ENCODE measurements around the gene DDR1. TPM values are rescaled to one million over a fixed set of nuclear protein-coding genes. Genes with fewer than 3 reads are reported as not detected.

DDR1 gene
- total RNA-seq, 1 experiment from 2014 or later: 258 TPM

GRCh38 chr6:30882204-30882758 lies 2.0 kb upstream of the DDR1 start:
- Mint-ChIP-seq H3K4me3 (peak overlapping the region; percentile 72 to 92), H3K9me3 (peaks cover 0 to 2% of the 10 kb centered on the region in 2 experiments; a peak in 1 of 5 replicates), H3K4me1 (peaks cover 75 to 78% of the 10 kb centered on the region in 2 experiments), H3K27me3 (ENCODE audit: low read depth) (no peaks in the 10 kb centered on the region; the same call in 1 of the 2 replicates), H3K36me3 (ENCODE audit: insufficient read depth in 1 of 3, low read depth in 3 of 3) (peaks cover 0 to 11% (median 2%) of the 10 kb centered on the region in 3 experiments; a peak in 5 of 7 replicates), H3K27ac (peak overlapping the region; percentile 65 to 88 (median 85))
- H2BK20ac ChIP-seq (ENCODE audit: low read depth, low read length, poor library complexity, severe bottlenecking): no peak overlapping the region
- no peaks in the 10 kb centered on the region for H4K20me1 ChIP-seq (ENCODE audit: control insufficient read depth, insufficient read depth, insufficient read length)
- H2BK15ac ChIP-seq (ENCODE audit: low read depth, low read length): no peak overlapping the region
- peak overlapping the region; percentile 45 for H3K14ac ChIP-seq (ENCODE audit: insufficient read depth, low read length)
- H3K4me2 ChIP-seq (ENCODE audit: insufficient read depth, insufficient read length, low read length): peak overlapping the region; percentile 95
- H3K4ac ChIP-seq (ENCODE audit: low read depth, low read length): no peak overlapping the region
- no peak overlapping the region for H2BK120ac ChIP-seq (ENCODE audit: low read depth, low read length, poor library complexity, severe bottlenecking)
- H4K5ac ChIP-seq (ENCODE audit: insufficient read length, low read depth, low read length): no peak overlapping the region
- no peak overlapping the region for H4K8ac ChIP-seq (replicated peaks; ENCODE audit: insufficient read length, low read depth, low read length)
- H3K79me1 ChIP-seq (ENCODE audit: insufficient read depth, low read depth, low read length, poor library complexity, severe bottlenecking): no peaks in the 10 kb centered on the region
- no peak overlapping the region for H2BK5ac ChIP-seq (ENCODE audit: insufficient read length, low read length)
- DNase-seq: no peak
- no peak overlapping the region for H2BK12ac ChIP-seq (ENCODE audit: insufficient read length, low read depth, low read length)
- no peak overlapping the region for H4K91ac ChIP-seq (ENCODE audit: insufficient read length, low read depth, low read length)
- TF ChIP-seq, protein P1, sequence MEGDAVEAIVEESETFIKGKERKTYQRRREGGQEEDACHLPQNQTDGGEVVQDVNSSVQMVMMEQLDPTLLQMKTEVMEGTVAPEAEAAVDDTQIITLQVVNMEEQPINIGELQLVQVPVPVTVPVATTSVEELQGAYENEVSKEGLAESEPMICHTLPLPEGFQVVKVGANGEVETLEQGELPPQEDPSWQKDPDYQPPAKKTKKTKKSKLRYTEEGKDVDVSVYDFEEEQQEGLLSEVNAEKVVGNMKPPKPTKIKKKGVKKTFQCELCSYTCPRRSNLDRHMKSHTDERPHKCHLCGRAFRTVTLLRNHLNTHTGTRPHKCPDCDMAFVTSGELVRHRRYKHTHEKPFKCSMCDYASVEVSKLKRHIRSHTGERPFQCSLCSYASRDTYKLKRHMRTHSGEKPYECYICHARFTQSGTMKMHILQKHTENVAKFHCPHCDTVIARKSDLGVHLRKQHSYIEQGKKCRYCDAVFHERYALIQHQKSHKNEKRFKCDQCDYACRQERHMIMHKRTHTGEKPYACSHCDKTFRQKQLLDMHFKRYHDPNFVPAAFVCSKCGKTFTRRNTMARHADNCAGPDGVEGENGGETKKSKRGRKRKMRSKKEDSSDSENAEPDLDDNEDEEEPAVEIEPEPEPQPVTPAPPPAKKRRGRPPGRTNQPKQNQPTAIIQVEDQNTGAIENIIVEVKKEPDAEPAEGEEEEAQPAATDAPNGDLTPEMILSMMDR (conservative IDR thresholded peaks at IDR 0.05): no peak
- H3K27me3 ChIP-seq (ENCODE audit: insufficient read depth, low read length): no peaks in the 10 kb centered on the region
- H3K9ac ChIP-seq (ENCODE audit: extremely low read depth, insufficient read length, low read length): peak overlapping the region; percentile 43
- H2AFZ ChIP-seq (ENCODE audit: low read length): no peak overlapping the region
- H3K56ac ChIP-seq (ENCODE audit: insufficient read length, low read depth, low read length): no peak overlapping the region
- no peak overlapping the region for H3K27ac ChIP-seq (ENCODE audit: insufficient read length, low read depth, low read length)
- H3K23me2 ChIP-seq (ENCODE audit: insufficient read length, low read depth, low read length, poor library complexity, severe bottlenecking): peaks cover 37% of the 10 kb centered on the region
- no peak overlapping the region for H3T11ph ChIP-seq (ENCODE audit: low read length)
- H2AK5ac ChIP-seq (ENCODE audit: insufficient read length, low read length): no peak overlapping the region
- WGBS (ENCODE audit: extremely low coverage, insufficient read length, low lambda C conversion rate): no CpG with 5 or more reads among the region's 8 CpGs
- peaks cover 9% of the 10 kb centered on the region; the same call in 1 of the 2 replicates for H3K4me1 ChIP-seq (ENCODE audit: insufficient read depth, low read length)
- peaks cover 13% of the 10 kb centered on the region; the same call in 1 of the 2 replicates for H3K79me2 ChIP-seq (ENCODE audit: insufficient read depth, low read length)
- no peak overlapping the region for H3K18ac ChIP-seq (ENCODE audit: insufficient read length, low read depth, low read length)
- no peaks in the 10 kb centered on the region for H3K9me3 ChIP-seq (ENCODE audit: control insufficient read depth, low read depth, low read length)
- H3K23ac ChIP-seq (ENCODE audit: insufficient read length, low read depth, low read length): no peak overlapping the region

All from H9 (cell line).